KMS-11 (cell line): ENCODE data around the gene SULT4A1.

Source experiments
- H2AFZ ChIP-seq: fragments of 200-600 bp; sonication (generic); 2 replicates; pipeline ENCODE4 v1.6.1; 2016; ENCODE audit warnings: antibody characterized with exemption, mixed run types, low read depth
- H3K27ac ChIP-seq: fragments of 200-600 bp; sonication (generic); 2 replicates; pipeline ENCODE4 v1.6.1; 2016; ENCODE audit warnings: mild to moderate bottlenecking, mixed run types
- H3K27me3 ChIP-seq: fragments of 200-600 bp; sonication (generic); 2 replicates; pipeline ENCODE4 v1.6.1; 2017; ENCODE audit warnings: mild to moderate bottlenecking, low read depth, mixed run types, moderate library complexity; ENCODE audit not compliant: insufficient read depth
- H3K36me3 ChIP-seq: fragments of 200-600 bp; sonication (generic); 2 replicates; pipeline ENCODE4 v1.6.1; 2017; ENCODE audit warnings: mild to moderate bottlenecking, mixed run types; ENCODE audit not compliant: insufficient read depth
- H3K4me1 ChIP-seq: fragments of 200-600 bp; sonication (generic); 2 replicates; pipeline ENCODE4 v1.6.1; 2016; ENCODE audit warnings: mild to moderate bottlenecking, low read depth, mixed run types; ENCODE audit not compliant: poor library complexity, severe bottlenecking
- H3K4me2 ChIP-seq: fragments of 200-600 bp; sonication (generic); 2 replicates; pipeline ENCODE4 v1.7.0; 2016; ENCODE audit warnings: mild to moderate bottlenecking, mixed run types
- H3K4me3 ChIP-seq: fragments of 200-600 bp; sonication (generic); IDR thresholded peaks from 2 replicates; pipeline ENCODE4 v1.6.1; 2017; ENCODE audit warnings: low read depth, low read length, mixed read lengths; ENCODE audit not compliant: insufficient read depth
- H3K79me2 ChIP-seq: fragments of 200-600 bp; sonication (generic); 2 replicates; pipeline ENCODE4 v1.6.1; 2016; ENCODE audit warnings: low read depth, mixed run types; ENCODE audit not compliant: insufficient read depth
- H3K9ac ChIP-seq: fragments of 200-600 bp; sonication (generic); 2 replicates; pipeline ENCODE4 v1.6.1; 2016; ENCODE audit warnings: mild to moderate bottlenecking, mixed run types
- H4K20me1 ChIP-seq: fragments of 200-600 bp; sonication (generic); 2 replicates; pipeline ENCODE4 v1.6.1; 2016; ENCODE audit warnings: mild to moderate bottlenecking, mixed run types; ENCODE audit not compliant: insufficient read depth
- CTCF ChIP-seq: fragments of 200-600 bp; sonication (generic); conservative IDR thresholded peaks from 2 replicates; pipeline ENCODE4 v1.6.1; 2017; ENCODE audit warnings: low read depth, mild to moderate bottlenecking, antibody characterized with exemption, low read length, moderate library complexity, mixed read lengths

Gene SULT4A1

GRCh38 chr22:43851058-43851978, 11.0 kb downstream of the SULT4A1 start:
- H3K27me3 ChIP-seq, result peaks cover 21% of the 10 kb centered on the region; the same call in 1 of the 2 replicates
- H3K36me3 ChIP-seq, result no peaks in the 10 kb centered on the region
- H3K9ac ChIP-seq, result no peak overlapping the region
- H3K79me2 ChIP-seq, result no peaks in the 10 kb centered on the region
- no peaks in the 10 kb centered on the region for H4K20me1 ChIP-seq
- H3K27ac ChIP-seq, result no peak overlapping the region
- no peak overlapping the region for H3K4me2 ChIP-seq
- no peak overlapping the region for H2AFZ ChIP-seq
- TF ChIP-seq CTCF, result no peak
- H3K4me3 ChIP-seq, result no peak overlapping the region
- no peaks in the 10 kb centered on the region for H3K4me1 ChIP-seq

GRCh38 chr22:43850529-43850928, 11.8 kb downstream of the SULT4A1 start:
- H4K20me1 ChIP-seq, result no peaks in the 10 kb centered on the region
- no peaks in the 10 kb centered on the region for H3K79me2 ChIP-seq
- H2AFZ ChIP-seq, result no peak overlapping the region
- no peak overlapping the region for H3K9ac ChIP-seq
- no peaks in the 10 kb centered on the region for H3K4me1 ChIP-seq
- H3K27me3 ChIP-seq, result peaks cover 27% of the 10 kb centered on the region; the same call in 1 of the 2 replicates
- no peak overlapping the region for H3K27ac ChIP-seq
- TF ChIP-seq CTCF, result no peak
- no peak overlapping the region for H3K4me2 ChIP-seq
- H3K4me3 ChIP-seq, result no peak overlapping the region
- no peaks in the 10 kb centered on the region for H3K36me3 ChIP-seq

- no peaks in the 10 kb centered on the region for H3K79me2 ChIP-seq
- no peak overlapping the region for H3K4me2 ChIP-seq
- no peaks in the 10 kb centered on the region for H3K4me1 ChIP-seq
- H2AFZ ChIP-seq, result no peak overlapping the region
- H4K20me1 ChIP-seq, result no peaks in the 10 kb centered on the region
- H3K9ac ChIP-seq, result no peak overlapping the region
- no peak overlapping the region for H3K27ac ChIP-seq
- no peaks in the 10 kb centered on the region for H3K36me3 ChIP-seq
- H3K27me3 ChIP-seq, result peaks cover 30% of the 10 kb centered on the region; the same call in 1 of the 2 replicates
- no peak overlapping the region for H3K4me3 ChIP-seq
- no peak for TF ChIP-seq CTCF
These were observed 12.6 kb downstream of the SULT4A1 start for GRCh38 chr22:43849731-43850130.

- H3K4me2 ChIP-seq, result no peak overlapping the region
- H2AFZ ChIP-seq, result no peak overlapping the region
- no peaks in the 10 kb centered on the region for H3K4me1 ChIP-seq
- no peaks in the 10 kb centered on the region for H4K20me1 ChIP-seq
- TF ChIP-seq CTCF, result no peak
- peaks cover 38% of the 10 kb centered on the region for H3K27me3 ChIP-seq
- H3K9ac ChIP-seq, result no peak overlapping the region
- H3K79me2 ChIP-seq, result no peaks in the 10 kb centered on the region
- no peak overlapping the region for H3K27ac ChIP-seq
- no peak overlapping the region for H3K4me3 ChIP-seq
- no peaks in the 10 kb centered on the region for H3K36me3 ChIP-seq
These were observed 13.7 kb downstream of the SULT4A1 start for GRCh38 chr22:43848366-43849171.
